ENCODE measurements around the gene TXNDC12.
"Not testable (repeated sequence)": the region's sequence is repeated elsewhere in the genome, so short reads cannot be mapped to it uniquely, and the experiment has no call there.

The TXNDC12 gene

GRCh38 chr1:52026278-52026677 is 28.7 kb downstream of the TXNDC12 start:
- no peak for DNase-seq (ENCODE audit: low read depth)
- no peaks in the 10 kb centered on the region for H3K27me3 ChIP-seq (replicated peaks; ENCODE audit: control insufficient read depth, insufficient read depth, low read length)
- peaks cover 9% of the 10 kb centered on the region for H3K4me1 ChIP-seq (ENCODE audit: control insufficient read depth, insufficient read depth, low read length)
- peaks cover 45% of the 10 kb centered on the region for H3K36me3 ChIP-seq (ENCODE audit: control insufficient read depth, insufficient read depth, low read length, severe bottlenecking)
- no peaks in the 10 kb centered on the region for H3K9me3 ChIP-seq (ENCODE audit: control insufficient read depth, low read length)
- no peak overlapping the region for H3K4me3 ChIP-seq (ENCODE audit: low read length)
- H3K9ac ChIP-seq (ENCODE audit: low read length), result no peak overlapping the region

- H3K4me1 ChIP-seq (ENCODE audit: control insufficient read depth, insufficient read depth, low read length), result no peaks in the 10 kb centered on the region
- H3K9me3 ChIP-seq (ENCODE audit: control insufficient read depth, low read length), result no peaks in the 10 kb centered on the region
- H3K27me3 ChIP-seq (replicated peaks; ENCODE audit: control insufficient read depth, insufficient read depth, low read length), result no peaks in the 10 kb centered on the region
- peaks cover 56% of the 10 kb centered on the region for H3K36me3 ChIP-seq (ENCODE audit: control insufficient read depth, insufficient read depth, low read length, severe bottlenecking)
- H3K9ac ChIP-seq (ENCODE audit: low read length), result no peak overlapping the region
- DNase-seq (ENCODE audit: low read depth), result no peak
- H3K4me3 ChIP-seq (ENCODE audit: low read length), result no peak overlapping the region
Measured at GRCh38 chr1:52022133-52022532, 32.9 kb downstream of the TXNDC12 start.

GRCh38 chr1:52008071-52008809 is 46.8 kb downstream of the TXNDC12 start:
- H3K36me3 ChIP-seq (ENCODE audit: control insufficient read depth, insufficient read depth, low read length, severe bottlenecking), result no peaks in the 10 kb centered on the region
- no peak overlapping the region for H3K9ac ChIP-seq (ENCODE audit: low read length)
- H3K9me3 ChIP-seq (ENCODE audit: control insufficient read depth, low read length), result no peaks in the 10 kb centered on the region
- peaks cover 15% of the 10 kb centered on the region for H3K4me1 ChIP-seq (ENCODE audit: control insufficient read depth, insufficient read depth, low read length)
- no peak for DNase-seq (ENCODE audit: low read depth)
- no peak overlapping the region for H3K4me3 ChIP-seq (ENCODE audit: low read length)
- H3K27me3 ChIP-seq (replicated peaks; ENCODE audit: control insufficient read depth, insufficient read depth, low read length), result no peaks in the 10 kb centered on the region

GRCh38 chr1:52007215-52008002 is 47.6 kb downstream of the TXNDC12 start:
- peak; percentile 50 for DNase-seq (ENCODE audit: low read depth)
- no peaks in the 10 kb centered on the region for H3K36me3 ChIP-seq (ENCODE audit: control insufficient read depth, insufficient read depth, low read length, severe bottlenecking)

GRCh38 chr1:52006081-52006553 is 48.9 kb downstream of the TXNDC12 start:
- Histone ChIP-seq H3K4me1 (ENCODE audit: control insufficient read depth, insufficient read depth, low read length) (peaks cover 15% of the 10 kb centered on the region), H3K9ac (ENCODE audit: low read length) (peak overlapping the region; percentile 46)
- not testable (repeated sequence) for DNase-seq (ENCODE audit: low read depth); H3K9me3 ChIP-seq (ENCODE audit: control insufficient read depth, low read length); H3K27me3 ChIP-seq (replicated peaks; ENCODE audit: control insufficient read depth, insufficient read depth, low read length); H3K36me3 ChIP-seq (ENCODE audit: control insufficient read depth, insufficient read depth, low read length, severe bottlenecking); H3K4me3 ChIP-seq (ENCODE audit: low read length)

More at GRCh38 chr1:52007215-52008002, 47.6 kb downstream of the TXNDC12 start:
- Histone ChIP-seq H3K4me1 (ENCODE audit: control insufficient read depth, insufficient read depth, low read length) (peaks cover 15% of the 10 kb centered on the region), H3K9me3 (ENCODE audit: control insufficient read depth, low read length) (no peaks in the 10 kb centered on the region), H3K4me3 (ENCODE audit: low read length) (no peak overlapping the region), H3K27me3 (replicated peaks; ENCODE audit: control insufficient read depth, insufficient read depth, low read length) (no peaks in the 10 kb centered on the region), H3K9ac (ENCODE audit: low read length) (peak overlapping the region; percentile 25)

GRCh38 chr1:52005548-52005947 is 49.4 kb downstream of the TXNDC12 start:
- Histone ChIP-seq H3K4me1 (ENCODE audit: control insufficient read depth, insufficient read depth, low read length) (peaks cover 15% of the 10 kb centered on the region), H3K9ac (ENCODE audit: low read length) (peak overlapping the region; percentile 46)
- H3K27me3 ChIP-seq (replicated peaks; ENCODE audit: control insufficient read depth, insufficient read depth, low read length); H3K36me3 ChIP-seq (ENCODE audit: control insufficient read depth, insufficient read depth, low read length, severe bottlenecking); H3K4me3 ChIP-seq (ENCODE audit: low read length); H3K9me3 ChIP-seq (ENCODE audit: control insufficient read depth, low read length): not testable (repeated sequence)
- DNase-seq (ENCODE audit: low read depth), result peak; percentile 72

GRCh38 chr1:52003877-52004276 is 51.1 kb downstream of the TXNDC12 start:
- no peak overlapping the region for H3K4me3 ChIP-seq (ENCODE audit: low read length)
- no peak overlapping the region for H3K9ac ChIP-seq (ENCODE audit: low read length)
- no peak for DNase-seq (ENCODE audit: low read depth)
- H3K36me3 ChIP-seq (ENCODE audit: control insufficient read depth, insufficient read depth, low read length, severe bottlenecking), result no peaks in the 10 kb centered on the region
- no peaks in the 10 kb centered on the region for H3K27me3 ChIP-seq (replicated peaks; ENCODE audit: control insufficient read depth, insufficient read depth, low read length)
- no peaks in the 10 kb centered on the region for H3K9me3 ChIP-seq (ENCODE audit: control insufficient read depth, low read length)
- peaks cover 15% of the 10 kb centered on the region for H3K4me1 ChIP-seq (ENCODE audit: control insufficient read depth, insufficient read depth, low read length)

GRCh38 chr1:52002038-52002917 is 52.7 kb downstream of the TXNDC12 start:
- Histone ChIP-seq H3K27me3 (replicated peaks; ENCODE audit: control insufficient read depth, insufficient read depth, low read length) (no peaks in the 10 kb centered on the region), H3K9ac (ENCODE audit: low read length) (no peak overlapping the region), H3K4me3 (ENCODE audit: low read length) (no peak overlapping the region), H3K36me3 (ENCODE audit: control insufficient read depth, insufficient read depth, low read length, severe bottlenecking) (no peaks in the 10 kb centered on the region), H3K4me1 (ENCODE audit: control insufficient read depth, insufficient read depth, low read length) (peaks cover 10% of the 10 kb centered on the region), H3K9me3 (ENCODE audit: control insufficient read depth, low read length) (no peaks in the 10 kb centered on the region)
- peak; percentile 97 for DNase-seq (ENCODE audit: low read depth)

- Histone ChIP-seq H3K9me3 (ENCODE audit: control insufficient read depth, low read length) (no peaks in the 10 kb centered on the region), H3K4me3 (ENCODE audit: low read length) (no peak overlapping the region)
Measured at GRCh38 chr1:51998701-51999100, 56.3 kb downstream of the TXNDC12 start.

GRCh38 chr1:51997974-51998382 is 57.0 kb downstream of the TXNDC12 start:
- Histone ChIP-seq H3K27me3 (replicated peaks; ENCODE audit: control insufficient read depth, insufficient read depth, low read length) (peaks cover 7% of the 10 kb centered on the region), H3K9ac (ENCODE audit: low read length) (no peak overlapping the region), H3K4me1 (ENCODE audit: control insufficient read depth, insufficient read depth, low read length) (no peaks in the 10 kb centered on the region), H3K36me3 (ENCODE audit: control insufficient read depth, insufficient read depth, low read length, severe bottlenecking) (no peaks in the 10 kb centered on the region), H3K4me3 (ENCODE audit: low read length) (no peak overlapping the region), H3K9me3 (ENCODE audit: control insufficient read depth, low read length) (no peaks in the 10 kb centered on the region)
- DNase-seq (ENCODE audit: low read depth), result no peak

More at GRCh38 chr1:51998701-51999100, 56.3 kb downstream of the TXNDC12 start:
- peaks cover 4% of the 10 kb centered on the region for H3K27me3 ChIP-seq (replicated peaks; ENCODE audit: control insufficient read depth, insufficient read depth, low read length)
- no peak overlapping the region for H3K9ac ChIP-seq (ENCODE audit: low read length)
- H3K36me3 ChIP-seq (ENCODE audit: control insufficient read depth, insufficient read depth, low read length, severe bottlenecking), result no peaks in the 10 kb centered on the region
- H3K4me1 ChIP-seq (ENCODE audit: control insufficient read depth, insufficient read depth, low read length), result no peaks in the 10 kb centered on the region
- no peak for DNase-seq (ENCODE audit: low read depth)

Data from adipocyte (in vitro differentiated cells).